NCI-H2107 (cell line): ENCODE measurements around the gene TP63.

Experiments
- DNase-seq: peaks from one replicate; lab custom pipeline; 2025; lab: John Stamatoyannopoulos, UW

The TP63 gene

DNA sequence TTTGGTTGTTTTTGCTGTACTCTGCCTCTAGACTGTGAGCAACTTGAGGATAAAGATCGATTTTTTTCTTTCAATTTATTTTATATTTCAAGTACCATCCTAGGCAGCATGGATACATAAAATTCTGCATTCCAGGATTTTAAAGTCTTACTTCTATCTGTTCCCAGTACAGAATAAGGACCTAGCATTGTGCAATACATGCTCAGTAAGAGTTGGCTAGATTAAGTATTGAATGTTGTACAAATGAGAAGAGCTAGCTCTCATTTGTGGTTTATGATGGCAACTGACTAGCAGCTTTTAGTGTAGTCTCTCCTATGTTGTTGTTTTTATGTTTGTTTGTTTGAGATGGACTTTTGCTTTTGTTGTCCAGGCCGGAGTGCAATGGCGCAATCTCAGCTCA, 222.7 kb downstream of the TP63 start:
- no peak for DNase-seq

GRCh38 chr3:189860296-189860695, 229.1 kb downstream of the TP63 start:
- no peak for DNase-seq

DNA sequence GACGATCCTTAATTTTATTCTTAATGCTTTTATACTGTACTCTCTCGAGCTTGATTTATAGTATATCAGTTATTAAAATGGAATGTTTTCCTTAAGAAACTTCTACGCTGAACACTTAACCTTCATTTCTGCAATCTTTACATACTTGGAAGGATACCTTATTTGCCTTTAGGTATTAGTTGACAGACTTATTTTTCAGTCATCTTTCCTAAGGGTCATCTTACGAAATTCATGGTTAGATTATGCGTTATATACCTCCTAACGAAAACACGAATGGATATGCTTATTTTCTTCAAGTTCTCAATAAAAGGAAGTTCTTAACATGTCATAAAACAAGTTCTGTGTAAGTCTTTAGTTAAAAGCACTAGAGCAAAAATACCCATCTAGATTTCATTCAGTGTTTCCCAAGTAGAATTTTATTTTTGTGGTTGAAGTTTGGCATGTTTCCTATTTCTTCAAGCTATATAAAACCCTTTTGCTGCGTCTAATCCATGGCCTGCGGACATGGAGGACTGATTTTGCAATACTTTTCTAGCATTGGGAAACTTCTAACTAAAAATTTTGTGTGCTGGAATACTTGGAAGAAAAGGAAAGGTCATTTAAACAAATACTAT, 231.3 kb downstream of the TP63 start:
- no peak for DNase-seq

DNA sequence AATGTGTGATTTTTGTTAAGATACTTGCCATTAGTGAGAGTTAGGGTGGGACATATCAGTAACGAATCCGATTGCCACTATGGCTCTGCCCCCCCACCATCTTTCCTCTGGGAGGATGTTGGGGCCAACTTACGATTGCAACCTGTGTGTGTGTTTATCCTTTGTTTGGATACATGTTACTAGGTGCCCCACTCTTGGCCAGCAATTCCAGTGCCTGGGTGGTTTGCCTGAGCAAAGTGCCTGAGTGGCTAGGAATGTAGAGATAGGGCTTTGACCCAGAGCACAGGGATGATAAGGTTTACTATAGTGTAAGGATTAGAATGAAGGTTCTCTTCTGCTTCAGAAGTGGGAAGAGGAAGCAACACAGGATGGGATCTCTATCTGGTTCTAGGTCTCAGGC, 231.8 kb downstream of the TP63 start:
- no peak for DNase-seq

DNA sequence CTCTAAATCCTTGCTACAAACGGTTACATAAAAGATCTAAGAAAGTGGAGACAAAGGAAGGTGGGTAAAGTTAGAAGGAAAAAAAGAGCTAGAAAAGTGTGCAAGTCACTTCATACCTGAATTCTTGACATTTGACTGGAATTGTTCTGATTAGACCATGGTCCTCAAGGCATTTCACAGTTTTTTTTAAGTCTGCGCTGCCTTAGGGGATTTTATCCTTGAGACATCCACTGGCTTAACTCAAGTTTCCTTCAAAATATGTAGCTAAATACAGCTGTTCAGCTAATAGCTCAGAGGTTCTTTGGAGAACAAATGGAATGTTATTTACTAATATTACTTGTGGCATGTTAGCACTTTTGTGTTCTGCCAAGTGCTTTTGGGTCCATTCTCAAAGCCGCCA, 236.9 kb downstream of the TP63 start:
- DNase-seq = no peak

DNA sequence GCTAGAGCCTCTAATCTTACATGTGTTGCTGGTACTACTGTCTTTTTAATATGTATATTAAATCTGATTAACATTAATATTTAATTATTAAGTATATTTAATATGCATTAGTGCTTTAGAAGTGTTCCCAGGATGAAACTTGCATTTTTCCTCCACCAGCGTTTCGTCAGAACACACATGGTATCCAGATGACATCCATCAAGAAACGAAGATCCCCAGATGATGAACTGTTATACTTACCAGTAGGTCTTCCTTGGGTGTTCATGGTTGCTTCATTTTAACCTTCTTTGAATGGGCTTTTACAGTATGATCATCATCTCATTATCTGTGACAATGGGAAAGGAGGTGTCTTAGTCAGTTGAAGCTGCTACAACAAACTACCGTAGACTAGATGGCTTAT, 238.0 kb downstream of the TP63 start:
- DNase-seq = no peak

DNA sequence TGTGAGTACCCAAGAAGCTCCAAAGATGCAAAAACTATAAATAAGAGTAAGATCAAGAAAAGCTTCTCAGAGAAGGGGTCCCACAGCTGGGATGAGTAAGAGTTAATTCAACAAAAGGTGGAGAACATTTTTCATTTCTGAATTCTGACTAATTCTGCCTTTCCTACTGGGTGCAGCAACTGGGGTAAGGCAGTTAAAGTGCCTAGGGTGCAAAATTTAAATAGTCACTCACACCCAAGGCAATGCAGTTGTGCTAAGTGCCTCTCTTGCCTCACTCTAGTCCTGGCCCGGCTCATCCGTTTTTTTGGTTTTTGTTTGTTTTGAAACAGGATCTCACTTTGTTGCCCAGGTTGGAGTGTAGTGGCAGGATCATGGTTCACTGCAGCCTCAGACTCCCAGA, 240.2 kb downstream of the TP63 start:
- no peak for DNase-seq

DNA sequence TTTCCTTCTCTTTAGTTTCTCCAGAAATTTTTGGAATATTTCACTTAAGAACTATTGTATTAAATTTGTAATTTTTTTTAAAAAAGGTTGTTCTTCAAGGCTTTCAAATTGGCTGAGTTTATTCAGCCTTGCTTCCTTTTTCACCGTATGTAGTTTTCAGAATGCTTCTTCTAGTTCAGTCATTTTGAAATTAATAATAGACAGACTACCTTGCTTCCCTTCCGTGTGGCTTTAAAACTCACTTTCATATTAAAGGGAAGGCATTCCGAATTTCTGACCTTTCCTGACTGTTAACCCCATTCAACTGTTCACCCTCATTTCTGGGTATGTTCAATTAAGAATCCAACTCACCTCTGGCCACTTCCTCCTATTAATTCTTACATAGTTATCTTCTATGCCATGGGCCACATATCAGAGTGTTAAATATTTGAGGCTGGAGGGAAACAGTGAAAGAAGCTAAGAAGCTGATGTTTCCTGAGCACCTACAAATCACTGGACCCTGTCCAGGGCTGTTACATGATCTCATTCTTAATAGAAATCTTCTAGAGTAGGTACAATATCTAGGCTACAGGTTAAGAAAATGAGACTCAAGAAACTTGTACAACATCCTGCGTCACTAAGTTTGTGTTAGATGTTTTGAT, 252.0 kb downstream of the TP63 start:
- DNase-seq = no peak

GRCh38 chr3:189890496-189890895, 259.3 kb downstream of the TP63 start:
- DNase-seq = no peak

GRCh38 chr3:189896533-189896932, 265.3 kb downstream of the TP63 start:
- DNase-seq = no peak

DNA sequence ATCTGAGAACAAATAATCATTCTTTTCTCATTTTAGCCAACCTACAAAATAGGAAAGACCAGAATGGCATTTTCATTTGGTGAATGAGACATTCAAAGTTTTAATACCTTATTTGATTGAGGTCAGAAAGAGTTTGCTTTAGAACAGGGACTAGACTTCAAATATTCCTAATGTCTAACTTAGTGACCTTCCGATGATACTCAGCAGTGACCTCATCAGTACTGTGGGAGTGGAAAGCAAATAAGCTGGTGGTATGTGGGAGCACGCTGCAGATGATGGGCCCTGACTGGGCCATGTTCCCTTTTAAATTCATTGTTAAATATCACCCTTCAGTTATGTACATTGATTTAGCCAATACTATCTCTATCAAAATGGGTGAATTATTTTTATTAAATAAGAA, 266.2 kb downstream of the TP63 start:
- DNase-seq = no peak

- no peak for DNase-seq
Measured at GRCh38 chr3:189898559-189899153, 267.5 kb downstream of the TP63 start.

GRCh38 chr3:189899186-189899585, 268.0 kb downstream of the TP63 start:
- no peak for DNase-seq

DNA sequence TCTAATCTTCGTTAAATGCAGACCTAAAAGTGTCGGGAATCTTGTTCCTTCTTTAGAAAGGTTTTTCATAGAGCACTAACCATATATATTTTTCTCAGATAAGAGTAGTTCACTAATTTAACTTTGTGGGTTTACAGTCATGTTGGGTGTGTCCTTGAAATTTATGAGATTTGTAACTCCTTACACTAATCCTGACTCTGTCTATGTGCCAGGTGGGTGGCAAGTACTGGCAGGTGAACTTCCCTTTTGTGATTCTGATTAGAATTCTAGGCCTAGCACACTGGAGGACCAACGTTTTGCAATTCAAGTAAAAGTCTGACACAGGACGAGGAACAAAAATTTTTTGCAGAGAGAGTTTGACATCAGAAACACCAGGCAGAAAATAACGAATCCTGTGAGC, 269.4 kb downstream of the TP63 start:
- DNase-seq = no peak

DNA sequence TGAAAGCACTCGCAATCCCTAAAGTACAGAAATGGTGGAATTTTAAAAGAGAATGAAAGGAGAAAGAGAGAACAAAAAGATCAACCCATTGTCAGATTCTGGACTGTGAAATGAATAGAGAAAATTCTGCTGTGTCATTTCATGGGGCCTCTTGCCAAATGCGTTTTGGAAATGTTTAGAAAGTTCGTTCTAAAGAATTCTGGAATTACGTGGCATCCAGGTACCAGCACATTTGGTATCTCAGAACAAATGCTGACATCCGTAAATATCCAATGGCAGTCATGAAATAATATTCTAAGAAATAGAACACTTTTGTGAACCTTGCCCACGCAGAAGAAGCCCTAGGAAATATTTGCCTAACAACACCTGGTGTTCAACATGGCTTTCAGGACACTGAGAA, 270.3 kb downstream of the TP63 start:
- DNase-seq = no peak

- no peak for DNase-seq
Measured at GRCh38 chr3:189902230-189903186, 271.3 kb downstream of the TP63 start.

DNA sequence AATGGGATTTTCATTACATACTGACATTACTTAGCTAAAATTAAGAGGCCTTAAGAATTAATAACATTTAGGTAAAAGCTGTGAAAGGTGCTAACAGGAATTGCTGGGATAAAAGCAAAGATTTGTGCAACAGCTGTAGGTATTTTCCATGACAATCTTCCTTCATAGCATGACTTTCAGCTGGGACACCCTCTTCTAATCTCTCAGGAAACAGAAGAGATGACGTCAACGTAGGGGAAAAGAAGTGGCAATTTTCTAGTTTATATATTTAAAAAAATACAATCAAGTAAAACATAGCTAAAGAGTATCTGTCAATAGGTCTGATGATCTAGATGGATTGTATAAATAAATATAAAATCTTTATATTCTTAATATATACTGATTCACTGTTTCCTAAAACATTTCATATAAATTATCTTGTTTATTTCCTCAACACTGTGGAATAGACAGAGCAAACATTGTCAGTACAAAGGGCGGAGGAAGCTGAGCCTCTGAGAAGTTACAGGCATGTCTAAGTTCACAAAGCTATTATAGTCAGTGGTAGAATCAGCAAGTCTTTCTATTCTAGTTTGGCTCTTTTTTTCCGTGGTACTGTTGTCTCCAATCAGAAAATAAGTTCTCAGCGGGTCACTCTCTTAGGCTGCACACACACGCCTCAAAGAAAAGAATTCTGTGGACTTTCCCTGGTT, 272.5 kb downstream of the TP63 start:
- DNase-seq = no peak

- DNase-seq = no peak
Measured at GRCh38 chr3:189907803-189908202, 276.6 kb downstream of the TP63 start.

GRCh38 chr3:189908646-189909045, 277.5 kb downstream of the TP63 start:
- DNase-seq = no peak

- no peak for DNase-seq
Measured at GRCh38 chr3:189909139-189909538, 277.9 kb downstream of the TP63 start.

GRCh38 chr3:189909573-189909972, 278.4 kb downstream of the TP63 start:
- no peak for DNase-seq

DNA sequence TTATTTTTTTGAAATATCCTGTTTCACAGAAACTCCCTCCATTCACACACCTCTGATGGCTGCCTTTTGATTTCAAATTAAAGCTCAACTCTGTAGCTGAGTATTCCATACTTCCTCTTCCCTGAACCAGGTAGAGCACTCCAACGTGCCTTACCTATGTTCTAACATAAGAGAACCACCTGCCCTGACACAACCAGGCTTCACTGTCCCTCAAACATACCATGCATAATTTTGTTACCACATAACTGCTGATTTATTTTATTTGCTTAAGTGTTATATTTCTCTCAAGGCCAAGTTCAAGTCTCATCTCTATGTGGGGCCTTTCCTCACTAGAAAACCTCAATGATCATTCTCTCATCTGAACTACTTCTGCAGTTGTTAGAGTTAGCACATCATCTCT, 279.8 kb downstream of the TP63 start:
- no peak for DNase-seq
